HepG2 (cell line): ENCODE data around the gene CDH23. TPM values are rescaled to one million over a fixed set of nuclear protein-coding genes. Genes with fewer than 3 reads are reported as not detected.

Experiments used
- ATAC-seq: fragments of 200-7000 bp; cut with Tn5 transposase; 3 replicates; pipeline ENCODE4 v1.9.1; 2020; ENCODE audit warnings: mild to moderate bottlenecking, moderate library complexity
- BruUV-seq: library from RNA; stranded (reverse); fragments of 400-500 nt; replicated peaks from 2 replicates; lab custom pipeline; 2021; lab: Mats Ljungman, UMichigan
- CTCF ChIA-PET: fragments of 300-600 bp; formaldehyde crosslinking; extraction: SDS; loops from one replicate; lab custom pipeline; 2021; ENCODE audit warnings: low total read pairs, inconsistent platforms, low intra/inter-chr PET ratio; lab: Yijun Ruan, JAX
- POLR2A ChIA-PET: fragments of 350-600 bp; sonication (Branson Sonifier 250); formaldehyde crosslinking; loops from one replicate; lab custom pipeline; 2020; ENCODE audit warnings: antibody characterized with exemption, inconsistent platforms; lab: Yijun Ruan, JAX
- DNase-seq: peaks from one replicate; pipeline ENCODE4 v3.0.0-alpha.2; 2015; ENCODE audit warnings: low spot score
- FAIRE-seq: peaks from 3 replicates; lab custom pipeline; 2011; peaks lifted over from hg19 to GRCh38; lab: Jason Lieb, UNC
- H2AFZ ChIP-seq: one replicate; pipeline ENCODE4 v1.6.1; 2011; ENCODE audit warnings: low read length, inconsistent platforms
- H3K27ac ChIP-seq: fragments of 300-600 bp; 3 replicates; pipeline ENCODE4 v1.8.0; 2011; ENCODE audit warnings: mixed run types, mild to moderate bottlenecking, mixed read lengths, low read length, inconsistent platforms; ENCODE audit not compliant: insufficient read depth; ENCODE audit errors: extremely low read length
- H3K27me3 ChIP-seq, 2 experiments: fragments of 200-600 bp in 1 of 2; 2 replicates in 1 of 2; 3 replicates in 1 of 2; pipeline versions ENCODE4 v1.6.0 to v1.8.0; 2011; ENCODE audit warnings: low read length in 2 of 2, mild to moderate bottlenecking in 2 of 2, moderate library complexity in 2 of 2, inconsistent platforms in 1 of 2; ENCODE audit not compliant: insufficient read depth in 2 of 2, control insufficient read depth in 1 of 2
- H3K36me3 ChIP-seq, 2 experiments: fragments of 200-600 bp in 1 of 2; replicated peaks in 1 of 2; 2 replicates in 1 of 2; 3 replicates in 1 of 2; pipeline versions ENCODE4 v1.5.1 to v1.8.0; 2011; ENCODE audit warnings: low read length in 2 of 2, inconsistent platforms in 1 of 2; ENCODE audit not compliant: insufficient read depth in 2 of 2, control insufficient read depth in 1 of 2
- H3K4me1 ChIP-seq: 2 replicates; pipeline ENCODE4 v1.5.1; 2012; ENCODE audit warnings: low read length, inconsistent platforms; ENCODE audit not compliant: insufficient read depth
- H3K4me2 ChIP-seq: 2 replicates; pipeline ENCODE4 v1.6.0; 2011; ENCODE audit warnings: low read depth, low read length, inconsistent platforms
- H3K4me3 ChIP-seq, 3 experiments: fragments of 200-600 bp in 1 of 3; sonication (generic), shearing (Covaris generic) in 1 of 3; replicated peaks in 1 of 3; 2 replicates each; pipeline ENCODE4 v1.5.1; 2011 to 2016; ENCODE audit warnings: low read length in 3 of 3, inconsistent platforms in 2 of 3, low read depth in 2 of 3, mild to moderate bottlenecking in 2 of 3, control low read depth in 1 of 3, mixed read lengths in 1 of 3; ENCODE audit not compliant: insufficient read depth in 1 of 3
- H3K79me2 ChIP-seq: one replicate; pipeline ENCODE4 v1.6.1; 2011; ENCODE audit warnings: low read length, inconsistent platforms; ENCODE audit not compliant: insufficient read depth
- H3K9ac ChIP-seq: 2 replicates; pipeline ENCODE4 v1.6.0; 2011; ENCODE audit warnings: mild to moderate bottlenecking, low read depth, low read length, inconsistent platforms; ENCODE audit not compliant: insufficient read depth
- H3K9me3 ChIP-seq: 2 replicates; pipeline ENCODE4 v1.5.1; 2012; ENCODE audit warnings: mild to moderate bottlenecking, low read length
- H4K20me1 ChIP-seq: 2 replicates; pipeline ENCODE4 v1.6.0; 2011; ENCODE audit warnings: inconsistent platforms, mild to moderate bottlenecking, low read length, moderate library complexity; ENCODE audit not compliant: insufficient read depth
- CREBL2 ChIP-seq: sonication (generic); formaldehyde crosslinking; IDR thresholded peaks from 2 replicates; pipeline ENCODE4 v1.8.1; 2023; ENCODE audit warnings: missing genetic modification reagents, mild to moderate bottlenecking, borderline replicate concordance
- E2F5 ChIP-seq: sonication (generic); formaldehyde crosslinking; conservative IDR thresholded peaks from 2 replicates; pipeline ENCODE4 v1.4.0; 2020; ENCODE audit warnings: missing genetic modification reagents
- ELK4 ChIP-seq: sonication (generic); formaldehyde crosslinking; IDR thresholded peaks from 2 replicates; pipeline ENCODE4 v1.9.0; 2021; ENCODE audit warnings: missing genetic modification reagents, borderline replicate concordance
- HMG20B ChIP-seq: conservative IDR thresholded peaks from 2 replicates; pipeline ENCODE4 v1.6.1; 2016; ENCODE audit warnings: missing genetic modification reagents, missing compliant biosample characterization
- HNF1A ChIP-seq, 2 experiments: sonication (generic) in 1 of 2; formaldehyde crosslinking in 1 of 2; IDR thresholded peaks; 2 replicates each; pipeline versions ENCODE4 v1.4.0 to v1.6.1; 2016 to 2020; ENCODE audit warnings: borderline replicate concordance in 1 of 2, low read depth in 1 of 2, mild to moderate bottlenecking in 1 of 2, missing genetic modification reagents in 1 of 2
- HNRNPH1 ChIP-seq: fragments of 200-400 bp; formaldehyde crosslinking; optimal IDR thresholded peaks from 2 replicates; pipeline ENCODE3; 2017; ENCODE audit warnings: mild to moderate bottlenecking, low read depth, low read length
- MXD3 ChIP-seq: IDR thresholded peaks from 2 replicates; pipeline ENCODE4 v1.6.1; 2016; ENCODE audit warnings: mild to moderate bottlenecking, missing biosample characterization, missing genetic modification reagents
- RFX3 ChIP-seq: IDR thresholded peaks from 2 replicates; pipeline ENCODE4 v1.6.1; 2016; ENCODE audit warnings: missing biosample characterization, missing genetic modification reagents
- SIX4 ChIP-seq: sonication (generic); formaldehyde crosslinking; IDR thresholded peaks from 2 replicates; pipeline ENCODE4 v1.4.0; 2020; ENCODE audit warnings: missing genetic modification reagents
- SNAI1 ChIP-seq: sonication (generic); formaldehyde crosslinking; IDR thresholded peaks from 2 replicates; pipeline ENCODE4 v1.5.0; 2020; ENCODE audit warnings: mild to moderate bottlenecking, missing genetic modification reagents, borderline replicate concordance
- UBTF ChIP-seq: sonication (generic); formaldehyde crosslinking; IDR thresholded peaks from 2 replicates; pipeline ENCODE4 v1.4.0; 2020; ENCODE audit warnings: mild to moderate bottlenecking, missing genetic modification reagents
- WGBS: methylation state at CpG from one replicate; pipeline ENCODE4 v1.1.6; 2017; ENCODE audit warnings: low lambda C conversion rate; 5-methylcytosine and 5-hydroxymethylcytosine counted together
- in situ Hi-C: cut with HindIII; loops from 2 replicates; pipeline ENCODE4 v1.10.0; 2017; ENCODE audit warnings: low pct_unique_long_range_greater_than_20kb; ENCODE audit not compliant: extremely low pct_ligation_motif_present
- intact Hi-C: fragments of 100-400 bp; cut with micrococcal nuclease; formaldehyde crosslinking; loops from one replicate; pipeline ENCODE4 v1.10.0; 2022; ENCODE audit not compliant: unreplicated experiment
- polyA plus RNA-seq, 8 experiments: library from polyadenylated mRNA; depleted of rRNA in 3 of 8; stranded (reverse) in 7 of 8; unstranded in 1 of 8; fragments of >200 nt; fragmentation: Illumina TruSeq in 4 of 8; extraction: Trizol in 4 of 8; gene quantifications; 2 replicates each; pipeline versions ENCODE4 v1.2.1 to v1.2.3, GENCODE V29; 2011 to 2016; ENCODE audit warnings: low read depth in 4 of 8, missing spikeins in 1 of 8, mixed read lengths in 1 of 8; ENCODE audit not compliant: insufficient read depth in 1 of 8
- total RNA-seq, 5 experiments: library from RNA; depleted of rRNA; stranded (reverse); fragments of >200 nt; fragmentation: Illumina TruSeq; extraction: Trizol; gene quantifications; 2 replicates each; pipeline ENCODE4 v1.2.3, GENCODE V29; 2016; ENCODE audit warnings: low read depth in 1 of 5

The CDH23 gene
- total and polyA plus RNA-seq, 2 of the 13 experiments (the other 11 are each of a cell fraction or from before 2014, with no cell fraction given): 0.13 TPM; not detected in 1

- TF ChIP-seq UBTF (CRISPR knock-in tag): no peak
Observed at GRCh38 chr10:71471006-71471405, 74.3 kb downstream of the CDH23 start (continued).

- Histone ChIP-seq H3K79me2 (no peaks in the 10 kb centered on the region), H3K4me2 (no peak overlapping the region), H2AFZ (no peak overlapping the region), H3K27me3 (peaks cover 1 to 44% of the 10 kb centered on the region in 2 experiments; a peak in 3 of 5 replicates), H3K36me3 (no peaks in the 10 kb centered on the region), H4K20me1 (no peaks in the 10 kb centered on the region), H3K27ac (no peak overlapping the region), H3K9me3 (no peaks in the 10 kb centered on the region), H3K4me1 (no peaks in the 10 kb centered on the region), H3K9ac (no peak overlapping the region), H3K4me3 (no peak overlapping the region)
- POLR2A ChIA-PET: no interaction called here
- no TSS peak for BruUV-seq
- no peak for ATAC-seq
- no peak for FAIRE-seq
- CTCF ChIA-PET: no interaction called here
- in situ Hi-C loops: no loop called here
- 20% methylated on average over 6 of the region's 6 CpGs for WGBS
- intact Hi-C loops: no loop called here
- DNase-seq: no peak
- TF ChIP-seq SIX4 (CRISPR knock-in tag): no peak
- no peak for TF ChIP-seq CREBL2 (CRISPR knock-in tag)
- TF ChIP-seq ELK4 (CRISPR knock-in tag): no peak
- TF ChIP-seq HMG20B: no peak
- no peak for TF ChIP-seq HNF1A (IDR thresholded peaks at IDR 0.05; ENCODE audit: low read depth)
- TF ChIP-seq HNF1A (CRISPR knock-in tag; IDR thresholded peaks at IDR 0.05; ENCODE audit: borderline replicate concordance): no peak
- no peak for TF ChIP-seq HNRNPH1
- no peak for TF ChIP-seq SNAI1 (CRISPR knock-in tag)
- TF ChIP-seq RFX3: no peak
- no peak for TF ChIP-seq E2F5 (CRISPR knock-in tag)
- TF ChIP-seq MXD3 (CRISPR knock-in tag): no peak
Observed at GRCh38 chr10:71471957-71472365, 75.2 kb downstream of the CDH23 start.
